Caco-2 (cell line): ENCODE results near the gene SIRT7. TPM values are rescaled to one million over a fixed set of nuclear protein-coding genes. Genes with fewer than 3 reads are reported as not detected.

Experiments
- BruUV-seq: library from RNA; stranded (reverse); fragments of 400-500 nt; replicated peaks from 2 replicates; lab custom pipeline; 2021; lab: Mats Ljungman, UMichigan
- CTCF ChIA-PET: fragments of 300-600 bp; sonication (Branson Sonifier 250); formaldehyde crosslinking; loops from one replicate; lab custom pipeline; 2022; ENCODE audit warnings: antibody characterized with exemption; lab: Charles Lee
- POLR2A ChIA-PET: fragments of 300-600 bp; sonication (Branson Sonifier 250); formaldehyde crosslinking; loops from one replicate; lab custom pipeline; 2022; ENCODE audit warnings: antibody characterized with exemption; lab: Charles Lee
- DNase-seq, 2 experiments: peaks; one replicate each; pipeline versions ENCODE4 v3.0.0 to v3.0.0-alpha.2; 2020 to 2022
- H3K27me3 ChIP-seq: replicated peaks from 2 replicates; pipeline ENCODE4 v1.6.0; 2011; ENCODE audit warnings: low read length; ENCODE audit not compliant: control insufficient read depth, insufficient read depth
- H3K36me3 ChIP-seq: 2 replicates; pipeline ENCODE4 v1.5.1; 2011; ENCODE audit warnings: low read length; ENCODE audit not compliant: control insufficient read depth, insufficient read depth
- H3K4me1 ChIP-seq: fragments of 250-450 bp; sonication (Bioruptor Pico); 2 replicates; pipeline ENCODE4 v1.5.1; 2020; ENCODE audit warnings: mild to moderate bottlenecking
- H3K4me3 ChIP-seq: 2 replicates; pipeline ENCODE4 v1.5.1; 2011; ENCODE audit warnings: low read depth, mild to moderate bottlenecking, control low read depth, low read length
- H3K9me3 ChIP-seq: fragments of 250-450 bp; sonication (Bioruptor Pico); 2 replicates; pipeline ENCODE4 v1.5.1; 2020; ENCODE audit warnings: mild to moderate bottlenecking, moderate library complexity
- H3K27ac Mint-ChIP-seq: one replicate; pipeline ENCODE4 v1.8.0; 2022; ENCODE audit warnings: mixed read lengths; ENCODE audit not compliant: unreplicated experiment
- H3K27me3 Mint-ChIP-seq: one replicate; pipeline ENCODE4 v1.8.0; 2022; ENCODE audit warnings: mixed read lengths; ENCODE audit not compliant: insufficient read depth, unreplicated experiment
- H3K36me3 Mint-ChIP-seq: one replicate; pipeline ENCODE4 v1.8.0; 2022; ENCODE audit warnings: mild to moderate bottlenecking, mixed read lengths; ENCODE audit not compliant: insufficient read depth, unreplicated experiment
- H3K4me1 Mint-ChIP-seq: one replicate; pipeline ENCODE4 v1.8.0; 2022; ENCODE audit warnings: low read depth, mixed read lengths; ENCODE audit not compliant: unreplicated experiment
- H3K4me3 Mint-ChIP-seq: one replicate; pipeline ENCODE4 v1.8.0; 2022; ENCODE audit warnings: mild to moderate bottlenecking, moderate library complexity, mixed read lengths; ENCODE audit not compliant: unreplicated experiment
- H3K9me3 Mint-ChIP-seq: one replicate; pipeline ENCODE4 v1.8.0; 2022; ENCODE audit warnings: mixed read lengths; ENCODE audit not compliant: unreplicated experiment
- intact Hi-C: fragments of 100-400 bp; cut with micrococcal nuclease; formaldehyde crosslinking; loops from one replicate; pipeline ENCODE4 v1.10.0; 2022; ENCODE audit not compliant: unreplicated experiment
- total RNA-seq: library from RNA; stranded (reverse); gene quantifications from 2 replicates; pipeline ENCODE4 v1.2.3, GENCODE V29; 2022
- TF ChIP-seq, protein P1 (sequence below), 2 experiments: fragments of 200-600 bp in 1 of 2; IDR thresholded peaks; 1 replicate in 1 of 2; 2 replicates in 1 of 2; pipeline versions ENCODE4 v1.5.1 to v1.8.0; 2011 to 2022; ENCODE audit warnings: antibody characterized with exemption in 1 of 2, control low read depth in 1 of 2, inconsistent platforms in 1 of 2, low read depth in 1 of 2, low read length in 1 of 2, mild to moderate bottlenecking in 1 of 2, moderate library complexity in 1 of 2; ENCODE audit not compliant: insufficient read depth in 1 of 2, severe bottlenecking in 1 of 2, unreplicated experiment in 1 of 2

SIRT7 gene
- total RNA-seq, 1 experiment from 2014 or later, result 55.6 TPM

DNA sequence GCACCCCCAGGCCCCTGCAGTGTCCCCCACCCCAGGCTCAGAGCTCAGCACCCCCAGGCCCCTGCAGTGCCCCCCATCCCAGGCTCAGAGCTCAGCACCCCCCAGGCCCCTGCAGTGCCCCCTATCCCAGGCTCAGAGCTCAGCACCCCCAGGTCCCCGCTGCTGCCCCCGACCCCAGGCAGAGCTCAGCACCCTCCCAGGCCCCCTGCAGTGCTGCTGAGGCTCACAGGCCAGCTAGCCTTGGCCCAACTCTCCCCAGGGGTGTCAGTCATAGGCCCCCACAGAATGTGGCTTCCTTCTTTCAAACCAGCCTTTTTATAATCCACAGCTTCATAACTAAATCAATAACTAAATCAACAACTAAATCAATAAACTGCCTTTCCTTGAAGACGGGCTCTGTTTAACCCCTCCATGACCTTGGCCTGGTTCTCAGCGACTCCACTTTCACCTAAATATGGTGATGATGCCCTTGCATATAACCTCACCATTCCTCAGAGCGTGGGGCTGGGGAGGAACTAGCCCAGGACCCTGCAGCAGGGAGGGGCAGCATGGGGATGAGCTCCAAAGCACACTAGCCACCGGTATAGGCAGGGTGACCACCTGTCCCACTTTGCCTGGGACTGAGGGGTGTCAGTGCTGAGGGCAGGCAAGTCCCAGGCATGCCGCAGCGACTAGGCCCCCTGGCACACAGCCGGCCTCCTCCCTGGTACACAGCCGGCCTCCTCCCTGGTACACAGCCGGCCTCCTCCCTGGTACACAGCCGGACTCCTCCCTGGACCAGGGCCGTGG lies 38.0 kb upstream of the SIRT7 start:
- Mint-ChIP-seq H3K27me3 (no peaks in the 10 kb centered on the region), H3K36me3 (peaks cover 15% of the 10 kb centered on the region), H3K9me3 (no peaks in the 10 kb centered on the region), H3K4me3 (no peak overlapping the region), H3K27ac (no peak overlapping the region), H3K4me1 (peaks cover 6% of the 10 kb centered on the region)
- BruUV-seq, result no TSS peak
- POLR2A ChIA-PET, result no interaction called here
- Histone ChIP-seq H3K9me3 (no peaks in the 10 kb centered on the region), H3K4me3 (no peak overlapping the region), H3K4me1 (peaks cover 37% of the 10 kb centered on the region), H3K36me3 (no peaks in the 10 kb centered on the region), H3K27me3 (0 out of 2 replicates have a peak, but pooled peaks cover 1% of the 10 kb centered on the region)
- intact Hi-C loops, result no loop called here
- TF ChIP-seq, protein P1, sequence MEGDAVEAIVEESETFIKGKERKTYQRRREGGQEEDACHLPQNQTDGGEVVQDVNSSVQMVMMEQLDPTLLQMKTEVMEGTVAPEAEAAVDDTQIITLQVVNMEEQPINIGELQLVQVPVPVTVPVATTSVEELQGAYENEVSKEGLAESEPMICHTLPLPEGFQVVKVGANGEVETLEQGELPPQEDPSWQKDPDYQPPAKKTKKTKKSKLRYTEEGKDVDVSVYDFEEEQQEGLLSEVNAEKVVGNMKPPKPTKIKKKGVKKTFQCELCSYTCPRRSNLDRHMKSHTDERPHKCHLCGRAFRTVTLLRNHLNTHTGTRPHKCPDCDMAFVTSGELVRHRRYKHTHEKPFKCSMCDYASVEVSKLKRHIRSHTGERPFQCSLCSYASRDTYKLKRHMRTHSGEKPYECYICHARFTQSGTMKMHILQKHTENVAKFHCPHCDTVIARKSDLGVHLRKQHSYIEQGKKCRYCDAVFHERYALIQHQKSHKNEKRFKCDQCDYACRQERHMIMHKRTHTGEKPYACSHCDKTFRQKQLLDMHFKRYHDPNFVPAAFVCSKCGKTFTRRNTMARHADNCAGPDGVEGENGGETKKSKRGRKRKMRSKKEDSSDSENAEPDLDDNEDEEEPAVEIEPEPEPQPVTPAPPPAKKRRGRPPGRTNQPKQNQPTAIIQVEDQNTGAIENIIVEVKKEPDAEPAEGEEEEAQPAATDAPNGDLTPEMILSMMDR (IDR thresholded peaks at IDR 0.05; ENCODE audit: insufficient read depth in 1 of 2, low read depth in 1 of 2, low read length in 1 of 2, severe bottlenecking in 1 of 2, unreplicated experiment in 1 of 2), result no peak
- CTCF ChIA-PET, result interaction anchor here (0.6 to 1.8 kb wide), 3 partner anchors 12 to 67 kb away, joined by 5 read pairs; partner anchors contain the start of genes CENPX and LRRC45
- no peak for DNase-seq

DNA sequence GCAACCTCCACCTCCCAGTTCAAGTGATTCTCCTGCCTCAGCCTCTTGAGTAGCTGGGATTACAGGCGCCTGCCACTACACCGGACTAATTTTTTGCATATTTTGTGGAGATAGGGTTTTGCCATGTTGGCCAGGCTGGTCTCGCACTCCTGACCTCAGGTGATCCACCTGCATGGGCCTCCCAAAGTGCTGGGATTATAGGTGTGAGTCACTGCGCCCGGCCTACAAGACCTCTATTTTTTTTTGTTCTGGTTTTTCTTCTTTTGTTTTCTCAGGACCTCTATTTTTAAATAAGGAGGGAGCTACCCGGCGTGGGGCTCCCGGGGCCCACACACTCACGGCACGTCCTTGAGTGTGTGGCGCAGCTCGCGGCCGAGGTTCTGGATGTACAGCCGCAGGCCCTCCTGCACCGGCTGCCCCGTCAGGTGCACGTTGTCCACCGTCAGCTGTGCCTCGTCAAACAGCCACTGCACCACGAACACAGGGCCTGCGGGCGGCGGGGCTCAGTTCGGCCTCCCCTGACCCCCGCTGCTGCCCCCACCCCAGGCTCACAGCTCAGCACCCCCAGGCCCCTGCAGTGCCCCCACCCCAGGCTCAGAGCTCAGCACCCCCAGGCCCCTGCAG lies 37.2 kb upstream of the SIRT7 start:
- no peak overlapping the region for H3K27ac Mint-ChIP-seq
- peaks cover 15% of the 10 kb centered on the region for H3K36me3 Mint-ChIP-seq
- H3K9me3 Mint-ChIP-seq, result no peaks in the 10 kb centered on the region
- no peaks in the 10 kb centered on the region for H3K27me3 Mint-ChIP-seq
- no peak for DNase-seq
- ChIA-PET CTCF (interaction anchor here (0.6 to 1.8 kb wide), 3 partner anchors 12 to 67 kb away, joined by 5 read pairs; partner anchors contain the start of genes CENPX and LRRC45), POLR2A (no interaction called here)
- H3K4me1 Mint-ChIP-seq, result peaks cover 6% of the 10 kb centered on the region
- Histone ChIP-seq H3K4me1 (peaks cover 32% of the 10 kb centered on the region), H3K4me3 (no peak overlapping the region), H3K9me3 (no peaks in the 10 kb centered on the region), H3K27me3 (no peaks in the 10 kb centered on the region), H3K36me3 (no peaks in the 10 kb centered on the region)
- TF ChIP-seq, protein P1 (IDR thresholded peaks at IDR 0.05; ENCODE audit: insufficient read depth in 1 of 2, low read depth in 1 of 2, low read length in 1 of 2, severe bottlenecking in 1 of 2, unreplicated experiment in 1 of 2), result no peak
- BruUV-seq, result no TSS peak
- intact Hi-C loops, result no loop called here
- no peak overlapping the region for H3K4me3 Mint-ChIP-seq
